Stimulated activated CD4-positive, alpha-beta T cell treated with anti-CD3 and anti-CD28 coated beads, Interleukin-4, amount 100 ng/mL, for 1 hour (primary cell): ENCODE results near the gene VPS13D.

Experiments
- DNase-seq: peaks from one replicate; pipeline ENCODE4 v3.0.0-alpha.2; 2020

Gene VPS13D

DNA sequence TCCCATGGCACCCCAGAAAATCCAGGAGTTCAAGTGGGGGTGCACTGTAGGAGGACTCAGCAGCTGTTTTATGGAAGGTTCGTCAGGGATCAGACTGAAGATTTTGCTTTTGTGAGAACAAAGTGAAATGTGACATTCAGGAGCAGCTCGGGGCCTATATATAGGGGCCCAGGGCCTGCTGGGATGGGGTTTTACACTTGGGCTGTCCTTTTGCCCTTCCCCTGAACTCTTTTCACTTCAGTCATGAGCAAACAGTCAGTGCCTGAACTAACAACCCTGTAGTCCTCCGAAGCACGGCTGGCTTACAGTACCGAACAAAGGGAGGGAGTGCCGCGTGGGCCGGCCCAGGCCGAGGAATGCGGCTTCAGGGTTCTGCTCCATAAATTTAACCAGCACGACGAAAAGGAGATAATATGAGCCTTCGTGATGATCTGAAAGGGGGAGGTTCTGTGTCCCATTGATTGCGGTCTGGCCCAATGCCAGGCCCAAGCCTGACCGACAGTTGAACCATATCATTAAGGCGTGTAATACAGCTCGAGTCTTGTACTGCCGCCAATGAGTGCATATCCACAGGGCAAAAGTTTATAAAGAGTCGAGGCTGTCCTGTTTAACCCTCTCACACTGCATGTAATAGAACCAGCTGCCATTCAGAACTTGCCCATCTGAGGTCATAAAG lies 248.2 kb downstream of the VPS13D start:
- DNase-seq, result no peak

DNA sequence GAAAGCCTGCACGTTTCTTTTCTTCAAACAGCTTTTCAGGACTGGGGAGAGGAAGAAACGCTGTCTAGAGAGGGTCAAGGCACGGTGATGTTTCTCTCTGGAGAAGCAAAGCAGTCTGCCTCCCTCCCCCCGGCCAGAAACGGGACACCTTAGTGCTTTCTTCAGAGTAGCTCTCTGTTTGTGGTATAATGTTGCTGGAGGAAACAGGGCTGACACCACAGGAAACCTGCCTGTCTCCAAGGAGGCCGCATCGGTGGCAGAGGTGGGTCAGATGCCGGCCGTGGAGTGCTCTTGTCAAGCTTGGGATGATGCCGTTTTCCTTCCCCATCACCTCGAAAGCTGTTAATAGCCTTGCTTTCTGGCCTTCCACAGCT lies 248.8 kb downstream of the VPS13D start:
- no peak for DNase-seq

- no peak for DNase-seq
Measured at GRCh38 chr1:12479311-12479710, 249.5 kb downstream of the VPS13D start.

- DNase-seq, result no peak
Measured at GRCh38 chr1:12480041-12480440, 250.2 kb downstream of the VPS13D start.

DNA sequence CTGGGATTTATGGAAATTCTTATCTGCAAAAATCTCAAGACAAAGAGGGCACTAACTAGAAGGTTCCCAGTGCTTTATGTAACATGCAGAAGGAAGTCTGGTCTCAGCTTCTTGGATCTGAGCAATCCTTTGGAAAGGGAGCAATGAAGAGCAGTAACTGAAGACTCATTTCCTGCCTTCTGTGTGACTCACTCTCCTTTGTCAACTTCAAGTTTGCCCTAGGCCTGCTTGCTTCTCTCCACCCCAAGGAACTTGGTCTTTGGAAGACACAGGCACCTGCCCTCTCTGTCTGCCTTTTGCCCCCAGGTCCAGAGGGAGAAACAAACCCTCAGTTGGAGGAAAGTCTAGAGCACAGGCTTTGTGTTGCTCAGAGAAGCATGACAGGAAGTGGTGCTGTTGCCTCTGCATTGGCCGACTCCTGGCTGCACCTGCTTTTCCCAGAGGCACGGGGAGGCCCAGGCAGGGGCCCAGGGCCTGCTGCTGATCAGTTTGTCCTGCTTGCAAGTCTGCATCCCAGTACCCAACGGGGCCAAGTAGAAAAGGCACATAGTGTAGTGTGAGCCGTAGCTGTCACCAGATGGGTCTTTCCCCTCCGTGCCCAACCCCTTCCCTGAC lies 251.0 kb downstream of the VPS13D start:
- no peak for DNase-seq

DNA sequence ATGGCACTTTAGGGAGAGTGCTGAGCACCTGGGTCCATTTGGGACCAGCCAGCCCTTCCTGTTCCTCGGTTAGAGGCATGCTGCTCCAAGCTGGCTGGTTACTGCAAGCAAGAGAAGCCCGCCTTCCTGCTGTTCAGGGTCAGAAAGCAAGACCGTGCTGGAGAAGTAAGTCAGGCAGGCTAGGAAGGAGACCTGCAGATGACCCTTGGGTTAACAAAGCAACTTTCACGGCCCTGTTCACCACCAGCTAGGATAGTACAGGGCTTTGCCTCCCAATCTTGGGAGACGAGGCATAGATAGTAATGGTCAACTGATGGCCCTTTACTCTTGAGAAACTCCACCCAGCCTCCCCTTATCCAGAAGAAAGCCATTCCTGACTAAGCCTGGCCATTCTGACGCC lies 252.1 kb downstream of the VPS13D start:
- DNase-seq, result no peak

- DNase-seq, result no peak
Measured at GRCh38 chr1:12482988-12483387, 253.2 kb downstream of the VPS13D start.

DNA sequence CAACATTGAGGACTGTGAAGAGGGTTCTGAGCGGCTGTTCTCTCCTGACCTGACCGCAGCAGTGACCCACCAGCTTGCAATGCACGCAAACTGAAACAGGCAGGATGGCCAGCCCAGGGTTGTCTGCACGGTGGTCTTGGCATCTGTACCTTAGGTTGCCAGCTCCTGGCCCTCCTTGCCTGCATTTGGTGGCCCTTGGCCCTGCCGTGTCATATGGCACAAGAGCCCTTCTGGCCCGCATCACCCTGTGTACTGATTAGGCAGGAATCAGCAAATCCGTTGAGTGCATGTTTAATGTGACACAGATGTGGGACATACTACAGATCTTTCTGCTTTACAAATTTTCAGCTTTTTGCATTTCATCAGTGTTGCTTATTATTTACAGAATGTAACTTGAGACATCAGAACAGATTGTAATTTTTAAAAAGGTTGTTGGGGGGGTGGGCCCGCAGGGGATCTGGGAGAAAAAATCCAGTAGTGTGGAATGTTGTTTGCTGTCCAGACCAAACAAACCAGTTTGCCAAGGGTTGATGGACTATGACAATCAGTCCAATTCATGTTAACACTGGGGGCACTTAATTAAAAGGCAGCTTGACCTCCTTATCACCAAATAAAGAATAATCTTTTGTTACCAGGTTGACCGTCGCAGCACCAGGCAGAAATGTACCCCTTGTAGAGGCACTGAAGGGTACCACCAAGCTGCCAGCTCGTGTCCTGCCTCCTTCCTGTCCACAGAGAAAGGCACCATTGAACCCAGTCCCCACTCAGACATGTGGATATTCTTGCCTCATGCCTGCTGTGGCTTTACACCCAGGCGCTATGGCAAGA lies 255.6 kb downstream of the VPS13D start:
- no peak for DNase-seq

DNA sequence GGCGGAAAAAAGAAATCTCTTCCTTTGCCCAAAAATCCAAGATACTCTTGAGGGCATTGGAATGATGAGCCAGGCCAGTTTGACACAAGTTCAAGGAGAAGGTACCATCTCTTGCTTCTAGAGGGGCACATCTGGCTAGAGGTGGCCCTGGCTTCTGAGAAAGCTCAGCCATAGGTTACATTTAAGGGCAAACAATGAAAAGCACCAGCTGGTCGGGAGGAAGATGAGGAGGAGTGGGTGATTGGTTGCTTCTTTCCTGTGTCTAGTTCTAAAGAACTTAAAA lies 256.2 kb downstream of the VPS13D start:
- DNase-seq, result no peak

- DNase-seq, result no peak
Measured at GRCh38 chr1:12486401-12487005, 256.7 kb downstream of the VPS13D start.

DNA sequence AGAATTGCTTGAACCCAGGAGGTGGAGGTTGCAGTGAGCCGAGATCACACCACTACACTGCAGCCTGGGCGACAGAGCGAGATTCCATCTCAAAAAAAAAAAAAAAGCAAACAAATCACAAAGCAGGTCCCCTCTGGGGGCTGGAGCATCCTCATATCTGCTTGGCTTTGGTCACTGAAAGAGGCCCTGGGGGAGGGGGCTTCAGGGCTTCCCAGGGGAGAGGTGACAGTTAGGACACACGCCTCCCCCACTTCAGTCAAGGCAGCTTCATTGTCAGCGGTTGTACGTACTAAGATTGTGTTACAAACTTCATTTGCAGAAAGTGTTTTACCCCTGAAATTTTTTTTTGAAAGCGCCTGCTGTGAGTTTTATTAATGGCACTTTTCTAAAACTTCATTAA lies 257.7 kb downstream of the VPS13D start:
- no peak for DNase-seq

- DNase-seq, result no peak
Measured at GRCh38 chr1:12488666-12489354, 259.0 kb downstream of the VPS13D start.

DNA sequence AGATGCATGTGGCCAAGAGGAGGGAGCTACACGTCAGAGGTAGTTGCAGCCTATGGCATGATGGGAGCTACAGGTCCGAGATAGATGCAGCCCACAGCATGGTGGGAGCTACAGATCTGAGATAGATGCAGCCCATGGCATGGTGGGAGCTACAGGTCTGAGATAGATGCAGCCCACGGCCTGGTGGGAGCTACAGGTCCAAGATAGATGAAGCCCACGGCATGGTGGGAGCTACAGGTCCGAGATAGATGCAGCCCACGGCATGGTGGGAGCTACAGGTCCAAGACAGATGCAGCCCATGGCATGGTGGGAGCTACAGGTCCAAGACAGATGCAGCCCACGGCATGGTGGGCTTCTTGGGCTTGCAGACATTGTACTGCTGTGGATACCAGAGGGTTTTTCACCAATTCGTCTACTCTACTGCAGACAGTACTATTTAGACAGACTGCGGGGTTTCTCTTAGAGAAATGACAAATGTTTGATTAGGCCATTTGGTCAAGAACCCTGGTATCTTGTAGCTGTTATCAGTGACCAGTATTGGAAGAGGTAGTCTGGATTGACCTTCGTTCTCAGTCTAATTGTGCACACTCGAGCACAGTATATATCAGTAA lies 260.8 kb downstream of the VPS13D start:
- DNase-seq, result no peak

DNA sequence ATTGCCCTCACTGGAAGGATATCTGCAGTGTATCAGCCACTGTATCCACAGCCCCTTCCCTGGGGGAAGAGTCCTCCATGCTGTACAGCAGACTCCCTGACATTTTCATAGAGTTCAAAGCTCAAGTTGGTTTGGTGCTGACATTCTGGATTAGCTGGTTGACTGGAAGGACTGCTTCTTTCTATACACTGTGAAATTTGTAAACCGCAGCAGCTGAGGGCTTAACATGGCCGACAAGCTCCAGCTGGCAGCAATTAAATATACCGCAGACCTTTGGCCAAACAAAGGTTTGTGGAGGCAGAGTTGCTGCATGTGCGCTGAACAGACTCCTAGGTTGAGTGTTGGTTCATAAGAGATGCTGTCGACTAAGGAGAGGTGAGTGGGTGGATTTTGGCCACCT lies 261.8 kb downstream of the VPS13D start:
- DNase-seq, result no peak

GRCh38 chr1:12495725-12496124 lies 265.9 kb downstream of the VPS13D start:
- DNase-seq, result no peak

DNA sequence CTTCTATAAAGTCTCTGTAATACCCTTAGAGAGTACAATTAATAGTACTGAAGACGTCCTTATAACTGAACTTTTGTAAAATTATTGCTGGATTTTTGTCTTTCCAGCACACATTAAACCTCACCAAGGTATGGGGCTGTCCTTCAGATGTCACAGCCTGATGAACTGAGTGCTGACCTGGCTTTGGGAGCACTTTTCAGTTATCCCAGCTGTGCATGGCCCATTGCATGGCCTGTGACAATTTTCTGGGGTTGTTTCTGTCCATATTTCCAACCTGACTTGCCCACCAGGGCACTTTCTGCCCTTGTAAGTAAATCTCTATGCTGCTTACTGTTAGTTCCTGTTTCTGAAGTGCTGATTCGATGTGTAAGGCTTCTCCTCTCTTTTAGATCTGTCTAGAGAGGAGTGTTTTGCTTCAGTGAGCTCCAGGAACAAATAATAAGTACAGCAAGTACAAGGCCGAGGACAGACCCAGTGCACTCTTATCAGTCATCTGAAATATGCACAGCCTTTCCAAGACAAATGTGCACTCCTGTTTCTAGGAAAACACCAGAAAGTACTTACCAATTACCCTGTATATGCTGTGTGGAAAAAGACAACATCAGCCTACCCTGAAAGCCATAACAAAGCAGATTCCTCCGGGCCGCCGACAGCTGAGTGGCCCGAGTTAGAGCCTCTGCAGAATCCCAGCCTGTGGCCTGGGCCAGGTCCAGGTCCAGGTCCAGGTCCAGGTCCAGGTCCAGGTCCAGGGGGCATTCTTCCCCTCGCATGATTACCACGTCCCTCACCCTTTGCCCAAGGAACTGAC lies 266.5 kb downstream of the VPS13D start:
- DNase-seq, result no peak

DNA sequence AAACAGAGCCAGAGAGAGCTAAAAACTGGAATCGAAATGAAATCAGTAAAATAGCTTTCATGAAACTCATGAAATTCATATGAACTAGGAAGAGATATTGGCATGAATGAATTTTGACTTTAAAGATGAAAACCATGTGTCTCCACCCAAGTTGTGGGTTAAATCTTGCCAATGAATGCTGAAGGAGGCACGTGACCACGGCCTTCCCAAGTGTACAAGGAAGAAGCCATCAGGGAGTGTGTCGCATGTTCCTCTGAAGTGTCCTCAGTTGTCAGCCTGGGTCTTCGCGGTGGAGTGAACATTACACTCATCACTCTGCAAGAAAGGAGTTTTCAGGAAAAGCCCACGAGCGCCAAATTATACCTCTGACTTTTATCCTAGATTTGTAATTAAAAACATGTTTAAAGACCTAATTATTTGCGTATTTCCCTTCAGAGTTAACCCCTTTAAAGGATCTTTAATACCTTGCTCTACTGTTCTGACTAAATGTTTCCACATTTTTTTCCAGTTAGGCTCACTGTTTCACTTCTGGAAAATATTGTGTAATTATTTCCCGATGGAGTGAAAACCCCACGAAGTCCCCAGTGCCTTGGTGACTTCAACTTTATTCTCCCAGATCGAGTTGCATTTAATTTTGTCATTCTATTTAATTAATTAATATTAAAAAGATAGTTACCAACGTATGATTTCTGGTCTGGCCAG lies 269.9 kb downstream of the VPS13D start:
- DNase-seq, result no peak

DNA sequence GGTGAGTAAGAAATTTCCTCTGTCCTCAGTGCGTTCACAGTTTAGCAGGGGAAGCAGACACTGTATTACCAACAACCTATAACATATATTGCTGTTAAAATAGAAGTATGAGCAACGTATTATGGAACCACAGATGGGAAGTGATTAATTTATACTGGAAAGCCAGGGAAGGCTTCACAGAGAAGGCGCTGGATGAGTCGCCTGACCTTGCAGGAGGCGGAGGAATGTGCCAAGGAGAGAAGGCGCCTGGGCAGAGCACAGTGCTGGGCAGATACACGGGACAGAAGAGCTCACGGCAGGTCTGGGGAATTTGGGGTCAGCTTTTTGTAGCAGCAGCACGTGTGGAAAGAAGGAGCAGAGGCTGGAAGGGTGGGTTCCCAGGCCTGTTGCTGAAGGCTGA lies 271.8 kb downstream of the VPS13D start:
- no peak for DNase-seq

- no peak for DNase-seq
Measured at GRCh38 chr1:12502336-12503109, 272.7 kb downstream of the VPS13D start.

- no peak for DNase-seq
Measured at GRCh38 chr1:12503709-12504108, 273.9 kb downstream of the VPS13D start.

DNA sequence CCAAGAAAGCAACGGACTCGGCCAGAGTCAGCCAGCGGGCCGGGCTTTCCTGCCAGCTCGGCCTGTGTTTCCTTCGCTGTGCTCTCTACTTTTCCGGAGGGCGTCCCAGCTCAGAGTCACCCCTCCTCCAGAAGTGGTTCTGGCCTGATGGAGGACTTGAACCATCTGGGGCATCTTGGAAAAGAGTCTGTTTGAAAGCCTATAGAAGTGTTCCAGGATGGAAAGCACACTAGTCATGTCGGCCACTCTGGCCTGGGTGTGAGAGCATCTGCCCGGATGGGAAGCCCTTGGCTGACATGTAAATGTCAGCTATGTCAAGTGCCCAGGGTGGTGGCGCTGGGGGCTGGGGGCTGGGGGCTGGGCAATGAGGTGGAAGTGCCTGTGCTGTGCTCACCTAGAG lies 274.8 kb downstream of the VPS13D start:
- DNase-seq, result no peak
